HCT116 (cell line): ENCODE results near the gene FAM76B. TPM values are rescaled to one million over a fixed set of nuclear protein-coding genes. Genes with fewer than 3 reads are reported as not detected.

Experiments
- ATAC-seq: fragments of 200-7000 bp; cut with Tn5 transposase; 2 replicates; pipeline ENCODE4 v1.9.1; 2020; ENCODE audit warnings: mild to moderate bottlenecking, moderate library complexity
- BruUV-seq: library from RNA; stranded (reverse); fragments of 400-500 nt; replicated peaks from 2 replicates; lab custom pipeline; 2021; lab: Mats Ljungman, UMichigan
- CTCF ChIA-PET: fragments of 300-600 bp; sonication (Branson Sonifier 250); formaldehyde crosslinking; loops from one replicate; lab custom pipeline; 2021; ENCODE audit warnings: antibody characterized with exemption; lab: Charles Lee
- POLR2A ChIA-PET: fragments of 300-600, 350-600 bp; sonication (Branson Sonifier 250); formaldehyde crosslinking; loops from one replicate; lab custom pipeline; 2021; ENCODE audit warnings: antibody characterized with exemption; lab: Charles Lee
- RAD21 ChIA-PET, 2 experiments: fragments of 300-600 bp; sonication (Branson Sonifier 250); formaldehyde crosslinking; loops; one replicate each; lab custom pipeline; 2023; ENCODE audit warnings: low total read pairs in 2 of 2; ENCODE audit not compliant: uncharacterized antibody in 2 of 2, unreplicated experiment in 2 of 2, low non-redundant PET in 1 of 2; lab: Charles Lee
- DNase-seq: peaks from one replicate; pipeline ENCODE4 v3.0.0-alpha.2; 2010; ENCODE audit warnings: low read depth, low spot score
- H2AFZ ChIP-seq: fragments of 200-600 bp; shearing (Covaris generic), sonication (generic); 2 replicates; pipeline ENCODE4 v1.6.1; 2017; ENCODE audit warnings: low read depth, mixed run types, mixed read lengths, antibody characterized with exemption, low read length; ENCODE audit not compliant: poor library complexity, severe bottlenecking
- H3K27ac ChIP-seq: 2 replicates; pipeline ENCODE4 v1.5.1; 2012; ENCODE audit warnings: low read depth, low read length
- H3K27me3 ChIP-seq: fragments of 200-600 bp; sonication (generic); 2 replicates; pipeline ENCODE4 v1.6.1; 2016; ENCODE audit warnings: mixed run types, low read length, mixed read lengths; ENCODE audit not compliant: insufficient read depth
- H3K36me3 ChIP-seq, 2 experiments: fragments of 200-500 bp in 1 of 2; fragments of 200-600 bp in 1 of 2; sonication (Bioruptor generic) in 1 of 2; sonication (generic) in 1 of 2; 2 replicates each; pipeline versions ENCODE4 v1.5.1 to v1.6.1; 2014 to 2016; ENCODE audit warnings: low read length in 2 of 2, inconsistent platforms in 1 of 2, mixed read lengths in 1 of 2, mixed run types in 1 of 2; ENCODE audit not compliant: insufficient read depth in 2 of 2, control insufficient read depth in 1 of 2
- H3K4me1 ChIP-seq, 2 experiments: fragments of 200-600 bp in 1 of 2; sonication (generic) in 1 of 2; 2 replicates each; pipeline versions ENCODE4 v1.5.1 to v1.6.1; 2012 to 2017; ENCODE audit warnings: low read length in 2 of 2, inconsistent platforms in 1 of 2, mild to moderate bottlenecking in 1 of 2, mixed read lengths in 1 of 2, mixed run types in 1 of 2, moderate library complexity in 1 of 2; ENCODE audit not compliant: insufficient read depth in 2 of 2, control insufficient read depth in 1 of 2
- H3K4me2 ChIP-seq: fragments of 200-600 bp; sonication (generic); 2 replicates; pipeline ENCODE4 v1.6.1; 2017; ENCODE audit warnings: mixed run types, low read length, mixed read lengths
- H3K4me3 ChIP-seq, 2 experiments: fragments of 200-600 bp in 1 of 2; sonication (generic) in 1 of 2; replicated peaks in 1 of 2; 2 replicates each; pipeline ENCODE4 v1.5.1; 2011 to 2016; ENCODE audit warnings: low read length in 2 of 2, control low read depth in 1 of 2, low read depth in 1 of 2, mild to moderate bottlenecking in 1 of 2, mixed read lengths in 1 of 2, mixed run types in 1 of 2
- H3K79me2 ChIP-seq: fragments of 200-600 bp; sonication (generic); 2 replicates; pipeline ENCODE4 v1.6.1; 2017; ENCODE audit warnings: mild to moderate bottlenecking, mixed run types, low read length, moderate library complexity, mixed read lengths; ENCODE audit not compliant: insufficient read depth
- H3K9ac ChIP-seq: fragments of 200-600 bp; sonication (generic); 2 replicates; pipeline ENCODE4 v1.6.1; 2016; ENCODE audit warnings: low read length, mixed read lengths
- H3K9me2 ChIP-seq: fragments of 200-600 bp; sonication (generic), shearing (Covaris generic); 2 replicates; pipeline ENCODE4 v1.6.1; 2017; ENCODE audit warnings: mixed run types, mild to moderate bottlenecking, moderate library complexity; ENCODE audit not compliant: insufficient read depth
- H3K9me3 ChIP-seq, 2 experiments: fragments of 200-500 bp in 1 of 2; fragments of 200-600 bp in 1 of 2; sonication (Bioruptor generic) in 1 of 2; sonication (generic) in 1 of 2; 2 replicates each; pipeline ENCODE4 v1.6.1; 2014 to 2017; ENCODE audit warnings: low read length in 2 of 2, mixed read lengths in 2 of 2, inconsistent platforms in 1 of 2, low read depth in 1 of 2, mild to moderate bottlenecking in 1 of 2, mixed run types in 1 of 2, moderate library complexity in 1 of 2; ENCODE audit not compliant: control insufficient read depth in 1 of 2, insufficient read depth in 1 of 2
- H4K20me1 ChIP-seq: fragments of 200-600 bp; sonication (generic), shearing (Covaris generic); 2 replicates; pipeline ENCODE4 v1.6.1; 2017; ENCODE audit warnings: mixed run types, mild to moderate bottlenecking, moderate library complexity; ENCODE audit not compliant: insufficient read depth
- CTCF ChIP-seq, 3 experiments: fragments of 200-600 bp in 1 of 3; sonication (generic) in 1 of 3; IDR thresholded peaks in 2 of 3; conservative IDR thresholded peaks in 1 of 3; 2 replicates each; pipeline ENCODE4 v1.5.1; 2012 to 2017; ENCODE audit warnings: low read depth in 2 of 3, low read length in 2 of 3, antibody characterized with exemption in 1 of 3, borderline replicate concordance in 1 of 3, control low read depth in 1 of 3, mild to moderate bottlenecking in 1 of 3, mixed read lengths in 1 of 3, mixed run types in 1 of 3, moderate library complexity in 1 of 3; ENCODE audit not compliant: insufficient read depth in 1 of 3
- EGR1 ChIP-seq: IDR thresholded peaks from 2 replicates; pipeline ENCODE4 v1.6.1; 2012; ENCODE audit warnings: low read depth
- ELF1 ChIP-seq: IDR thresholded peaks from 2 replicates; pipeline ENCODE4 v1.6.1; 2012; ENCODE audit warnings: low read depth, borderline replicate concordance
- POLR2AphosphoS5 ChIP-seq: IDR thresholded peaks from 2 replicates; pipeline ENCODE4 v1.6.1; 2011; ENCODE audit warnings: mild to moderate bottlenecking, low read depth, low read length, moderate library complexity
- RAD21 ChIP-seq: IDR thresholded peaks from 2 replicates; pipeline ENCODE4 v1.6.1; 2012; ENCODE audit warnings: low read depth, mild to moderate bottlenecking
- SIN3A ChIP-seq: IDR thresholded peaks from 2 replicates; pipeline ENCODE4 v1.6.1; 2012; ENCODE audit warnings: low read depth
- TCF7L2 ChIP-seq: IDR thresholded peaks from 2 replicates; pipeline ENCODE4 v1.7.0; 2011; ENCODE audit warnings: borderline replicate concordance, inconsistent platforms; ENCODE audit not compliant: insufficient read depth, insufficient read length; ENCODE audit errors: extremely low read depth
- YY1 ChIP-seq: IDR thresholded peaks from 2 replicates; pipeline ENCODE4 v1.6.1; 2011; ENCODE audit warnings: low read length, low read depth, moderate library complexity, mild to moderate bottlenecking; ENCODE audit not compliant: insufficient replicate concordance; ENCODE audit errors: extremely low read depth
- intact Hi-C: fragments of 100-400 bp; cut with micrococcal nuclease; formaldehyde crosslinking; loops from 2 replicates; pipeline ENCODE4 v1.10.0; 2022
- total RNA-seq: library from RNA; stranded (reverse); gene quantifications from one replicate; pipeline ENCODE4 v1.2.1, GENCODE V29; 2021; ENCODE audit not compliant: unreplicated experiment

The FAM76B gene
- total RNA-seq, 1 experiment from 2014 or later: 27.5 TPM

GRCh38 chr11:95789506-95790122, at the start of gene FAM76B (continued):
- TF ChIP-seq CTCF (IDR thresholded peaks at IDR 0.05 in 2 of 3, conservative IDR thresholded peaks at IDR 0.05 in 1 of 3; ENCODE audit: borderline replicate concordance in 1 of 3, insufficient read depth in 1 of 3, low read depth in 2 of 3, low read length in 2 of 3) (no peak), YY1 (no peak), POLR2AphosphoS5 (peak; percentile 83), TCF7L2 (peak; percentile 91), SIN3A (no peak; the same call in 1 of the 2 replicates), EGR1 (peak; percentile 48)

GRCh38 chr11:95835768-95836488, 46.3 kb upstream of the FAM76B start:
- Histone ChIP-seq H3K9ac (no peak overlapping the region), H3K4me1 (no peaks in the 10 kb centered on the region), H3K4me2 (no peak overlapping the region), H3K9me3 (no peaks in the 10 kb centered on the region), H3K4me3 (no peak overlapping the region), H3K36me3 (peaks cover 18 to 39% of the 10 kb centered on the region in 2 experiments), H3K79me2 (no peaks in the 10 kb centered on the region), H4K20me1 (no peaks in the 10 kb centered on the region), H2AFZ (no peak overlapping the region), H3K27me3 (no peaks in the 10 kb centered on the region), H3K9me2 (no peaks in the 10 kb centered on the region), H3K27ac (no peak overlapping the region)
- ATAC-seq (peak; percentile 99), DNase-seq (peak; percentile 63)
- intact Hi-C loops: loop anchor here (1.0 to 5.0 kb wide), 3 partner anchors 221 to 591 kb away; no protein-coding TSS in a partner anchor
- no TSS peak for BruUV-seq
- RAD21 ChIA-PET: interaction anchor here (0.5 to 1.5 kb wide), 3 partner anchors 317 to 507 kb away, joined by 3 to 6 read pairs (median 4); partner anchors contain the start of gene MAML2 (in 1 of the 2)
- peak; percentile 66 to 96 (median 83); a peak in 5 of 6 replicates for TF ChIP-seq CTCF (IDR thresholded peaks at IDR 0.05 in 2 of 3, conservative IDR thresholded peaks at IDR 0.05 in 1 of 3; ENCODE audit: borderline replicate concordance in 1 of 3, insufficient read depth in 1 of 3, low read depth in 2 of 3, low read length in 2 of 3)
- no peak for TF ChIP-seq ELF1
- peak; percentile 76 for TF ChIP-seq RAD21
- POLR2A ChIA-PET: interaction anchor here (0.5 to 1.0 kb wide), 2 partner anchors 46 to 557 kb away, joined by 3 to 4 read pairs; partner anchors contain the start of genes CEP57 and FAM76B
- CTCF ChIA-PET: interaction anchor here (0.6 to 2.6 kb wide), 18 partner anchors 9 to 684 kb away, joined by 3 to 29 read pairs (median 4); partner anchors contain the start of genes CCDC82, CEP57, FAM76B and JRKL
